ENCODE measurements around the gene LRMDA. TPM values are rescaled to one million over a fixed set of nuclear protein-coding genes. Genes with fewer than 3 reads are reported as not detected.

Gene LRMDA
- total and polyA plus RNA-seq, 2 of the 4 experiments (the other 2 are of a cell fraction), result 0.07 TPM; not detected in 1

- Histone ChIP-seq H3K9me1 (ENCODE audit: insufficient read depth, low read length) (no peaks in the 10 kb centered on the region), H3K79me1 (ENCODE audit: low read depth in 1 of 2, low read length in 2 of 2) (no peaks in the 10 kb centered on the region), H2AFZ (replicated peaks; ENCODE audit: low read length, poor library complexity) (no peak overlapping the region), H3K14ac (replicated peaks; ENCODE audit: low read depth, low read length) (no peak overlapping the region), H3K56ac (ENCODE audit: extremely low read depth, insufficient read depth, low read length) (no peak overlapping the region), H2BK120ac (ENCODE audit: low read depth, low read length) (no peak overlapping the region), H4K5ac (ENCODE audit: low read depth, low read length) (no peak overlapping the region), H2BK20ac (ENCODE audit: low read depth, low read length) (no peak overlapping the region), H2AK5ac (ENCODE audit: low read depth, low read length) (no peak overlapping the region), H2BK5ac (ENCODE audit: low read depth, low read length, poor library complexity, severe bottlenecking) (no peak overlapping the region), H2AK9ac (replicated peaks; ENCODE audit: low read depth, low read length, poor library complexity) (no peak overlapping the region), H3K27ac (ENCODE audit: insufficient read depth, low read length) (no peak overlapping the region), H4K8ac (ENCODE audit: low read depth in 2 of 2, low read length in 2 of 2) (no peak overlapping the region), H3K36me3 (ENCODE audit: control insufficient read depth, insufficient read depth, low read length) (0 out of 2 replicates have a peak, but pooled peaks cover 1% of the 10 kb centered on the region), H3K4ac (ENCODE audit: low read depth, low read length) (no peak overlapping the region), H3K4me2 (ENCODE audit: low read depth, low read length) (no peak overlapping the region), H3K23ac (ENCODE audit: low read depth, low read length) (no peak overlapping the region), H4K20me1 (ENCODE audit: insufficient read depth, low read length) (no peaks in the 10 kb centered on the region), H3K9me3 (ENCODE audit: control insufficient read depth, insufficient read depth, low read length) (no peaks in the 10 kb centered on the region), H3K4me3 (ENCODE audit: insufficient read depth, low read depth, low read length) (no peak overlapping the region), H3K18ac (ENCODE audit: low read depth, low read length) (no peak overlapping the region), H3K4me1 (ENCODE audit: control insufficient read depth, insufficient read depth, low read length) (no peaks in the 10 kb centered on the region; the same call in 1 of the 2 replicates), H2BK15ac (ENCODE audit: low read depth, low read length) (no peak overlapping the region), H3K27me3 (ENCODE audit: control insufficient read depth, insufficient read depth, low read length) (peaks cover 19% of the 10 kb centered on the region), H3K9ac (ENCODE audit: low read depth, low read length) (no peak overlapping the region), H4K91ac (ENCODE audit: insufficient read depth, low read depth, low read length) (no peak overlapping the region)
- ChIA-PET CTCF (no interaction called here), POLR2A (ENCODE audit: unreplicated experiment) (no interaction called here)
- ATAC-seq (ENCODE audit: low read depth) (no peak), DNase-seq (no peak)
- in situ Hi-C loops (cut with MboI; ENCODE audit: low sequenced_read_pairs) (loop anchor here (25.0 kb wide), 3 partner anchors 627 to 1577 kb away; no protein-coding TSS in a partner anchor), intact Hi-C loops (cut with micrococcal nuclease) (no loop called here), dilution Hi-C loops (cut with HindIII; ENCODE audit: low sequenced_read_pairs, unreplicated experiment) (no loop called here)
- WGBS, 2 experiments (ENCODE audit: extremely low coverage in 2 of 2, insufficient read length in 1 of 2), result no CpG with 5 or more reads among the region's 10 CpGs
- BruUV-seq (replicated peaks), result no TSS peak
- no peak for TF ChIP-seq CTCF (conservative IDR thresholded peaks at IDR 0.05; ENCODE audit: low read depth, low read length)
- no peak for TF ChIP-seq CHD1 (IDR thresholded peaks at IDR 0.05; ENCODE audit: low read depth, low read length)
- TF ChIP-seq RAD21 (IDR thresholded peaks at IDR 0.05; ENCODE audit: low read length), result no peak
- no peak for TF ChIP-seq FOS (IDR thresholded peaks at IDR 0.05; ENCODE audit: low read depth, low read length)
- no peak for TF ChIP-seq CEBPB (IDR thresholded peaks at IDR 0.05; ENCODE audit: low read depth, low read length)
- no peak for TF ChIP-seq SMC3 (IDR thresholded peaks at IDR 0.05; ENCODE audit: low read depth, low read length)
- no peak for TF ChIP-seq BHLHE40 (IDR thresholded peaks at IDR 0.05; ENCODE audit: low read depth, low read length)
- TF ChIP-seq USF2 (IDR thresholded peaks at IDR 0.05; ENCODE audit: low read depth, low read length), result no peak
- no peak for TF ChIP-seq NFE2L2 (IDR thresholded peaks at IDR 0.05; ENCODE audit: low read depth, low read length)
- TF ChIP-seq RFX5 (IDR thresholded peaks at IDR 0.05; ENCODE audit: low read depth, low read length), result no peak
- TF ChIP-seq MAZ (IDR thresholded peaks at IDR 0.05; ENCODE audit: borderline replicate concordance, low read depth, low read length), result no peak
Observed at GRCh38 chr10:75410132-75411005, 21.1 kb upstream of the LRMDA start.

Data from IMR-90 (cell line).